ENCODE data around the gene CHTF18.
"Not testable (repeated sequence)": the region's sequence is repeated elsewhere in the genome, so short reads cannot be mapped to it uniquely, and the experiment has no call there.

CHTF18 gene

DNA sequence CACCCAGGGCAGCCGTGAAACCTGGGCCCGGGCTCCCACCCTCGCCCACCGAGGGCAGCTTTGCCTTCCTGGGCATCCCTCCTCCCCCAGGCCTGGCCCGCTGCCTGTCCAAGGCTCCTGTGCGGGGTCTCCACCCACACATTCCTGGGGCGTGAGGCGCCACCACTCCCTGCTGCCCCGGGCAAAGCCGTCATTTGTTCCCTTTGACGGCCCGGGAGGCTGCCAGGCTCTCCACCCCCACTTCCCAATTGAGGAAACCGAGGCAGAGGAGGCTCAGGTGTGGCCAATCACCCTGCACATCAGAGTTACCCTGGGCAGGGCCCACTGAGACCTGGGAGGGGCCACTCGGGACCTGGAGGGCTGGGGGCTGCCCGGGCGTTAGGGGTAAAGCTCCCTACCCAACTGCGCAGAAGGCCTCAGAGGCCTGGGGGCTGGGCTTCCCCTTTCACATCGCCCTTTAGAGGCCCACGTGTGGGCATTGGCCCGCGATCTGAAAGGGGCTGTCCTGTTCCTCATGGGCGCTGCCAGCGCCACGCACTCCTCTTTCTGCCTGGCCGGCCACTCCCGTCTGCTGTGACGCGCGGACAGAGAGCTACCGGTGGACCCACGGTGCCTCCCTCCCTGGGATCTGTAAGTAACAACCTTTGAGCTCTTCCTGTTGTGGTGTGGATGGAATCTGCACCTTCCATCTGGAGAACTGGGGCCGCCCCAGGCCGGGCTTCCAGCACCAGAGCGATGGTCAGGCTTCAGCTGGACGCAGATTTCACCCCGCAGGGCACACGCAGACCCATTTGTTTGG, 27.7 kb upstream of the CHTF18 start, which contains the start of gene MSLN:
MSLN (plus strand) TSS at position 190 of the 799 bp plus-strand sequence. CDS start 1,947 bp downstream, outside the sequence.
- DNase-seq: no peak

DNA sequence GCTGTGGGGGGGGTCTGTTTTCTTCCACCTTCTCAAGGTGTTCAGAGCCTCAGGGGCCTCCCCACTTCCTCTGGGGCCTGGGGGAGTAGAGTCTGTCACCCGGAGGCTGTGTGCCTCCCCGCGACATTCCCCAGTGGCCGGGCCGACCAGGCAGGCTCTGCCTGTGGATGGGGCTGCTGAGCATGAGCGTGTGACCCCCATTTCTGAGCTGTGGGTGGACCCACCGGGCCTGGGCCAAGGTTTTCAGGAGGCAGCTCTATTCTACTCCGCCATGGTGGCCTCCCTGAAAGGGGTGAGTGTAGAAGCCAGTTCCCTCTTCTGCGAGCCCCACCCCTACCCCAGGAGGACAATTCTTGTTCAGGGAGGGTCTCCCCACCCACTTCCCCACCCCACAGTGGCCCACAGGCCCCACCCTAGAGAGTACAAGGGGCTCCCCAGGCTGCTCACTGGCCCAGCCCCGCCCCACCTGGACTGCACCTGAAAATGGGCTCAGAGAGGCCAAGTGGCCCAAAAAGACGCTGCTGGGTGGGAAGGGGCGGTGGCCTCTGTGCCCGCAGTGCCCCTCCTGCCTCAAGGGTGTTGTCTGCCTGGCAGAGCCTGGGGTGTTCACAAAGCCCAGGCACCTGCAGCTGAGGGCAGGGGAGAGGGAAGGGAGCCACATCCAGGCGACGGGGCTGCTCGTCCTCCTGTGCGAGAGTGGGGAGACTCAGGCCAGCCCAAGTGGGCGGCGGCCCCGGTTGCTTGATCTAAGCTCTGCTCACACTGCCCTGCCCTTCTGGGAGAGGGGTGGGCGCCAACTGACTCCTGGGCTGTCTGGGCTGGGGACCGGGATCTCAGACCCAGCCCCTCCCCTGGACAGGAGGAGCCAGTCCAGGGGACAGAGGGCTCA, 26.6 kb upstream of the CHTF18 start:
- no peak for DNase-seq

DNA sequence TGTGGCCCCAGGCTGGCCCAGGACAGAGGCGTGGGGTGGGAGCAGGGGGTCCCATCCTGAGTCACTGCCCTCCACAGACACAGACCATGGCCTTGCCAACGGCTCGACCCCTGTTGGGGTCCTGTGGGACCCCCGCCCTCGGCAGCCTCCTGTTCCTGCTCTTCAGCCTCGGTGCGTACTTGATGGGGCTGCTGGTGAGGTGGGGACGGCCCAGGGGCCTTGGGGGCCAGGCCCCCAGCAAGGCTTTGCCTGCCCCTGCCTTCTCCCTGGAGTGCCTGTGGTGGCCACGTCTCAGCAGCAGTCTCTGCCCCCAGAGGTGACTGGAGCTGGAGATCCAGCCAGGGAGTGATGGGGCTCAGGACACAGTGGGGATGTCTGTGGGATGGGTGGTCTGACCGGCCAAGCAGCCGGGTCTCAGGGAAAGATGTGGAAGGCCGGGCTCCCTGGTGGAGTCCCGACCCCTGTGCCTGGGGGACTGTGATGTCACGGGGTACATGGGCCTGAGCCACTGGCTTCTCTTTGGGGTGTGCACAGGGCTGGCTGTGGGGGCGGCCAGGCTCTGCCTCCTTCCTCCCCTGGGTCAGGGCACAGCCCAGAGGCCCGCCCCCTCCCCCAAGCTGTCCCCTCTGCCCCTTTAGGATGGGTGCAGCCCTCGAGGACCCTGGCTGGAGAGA, 25.7 kb upstream of the CHTF18 start:
- no peak for DNase-seq

DNA sequence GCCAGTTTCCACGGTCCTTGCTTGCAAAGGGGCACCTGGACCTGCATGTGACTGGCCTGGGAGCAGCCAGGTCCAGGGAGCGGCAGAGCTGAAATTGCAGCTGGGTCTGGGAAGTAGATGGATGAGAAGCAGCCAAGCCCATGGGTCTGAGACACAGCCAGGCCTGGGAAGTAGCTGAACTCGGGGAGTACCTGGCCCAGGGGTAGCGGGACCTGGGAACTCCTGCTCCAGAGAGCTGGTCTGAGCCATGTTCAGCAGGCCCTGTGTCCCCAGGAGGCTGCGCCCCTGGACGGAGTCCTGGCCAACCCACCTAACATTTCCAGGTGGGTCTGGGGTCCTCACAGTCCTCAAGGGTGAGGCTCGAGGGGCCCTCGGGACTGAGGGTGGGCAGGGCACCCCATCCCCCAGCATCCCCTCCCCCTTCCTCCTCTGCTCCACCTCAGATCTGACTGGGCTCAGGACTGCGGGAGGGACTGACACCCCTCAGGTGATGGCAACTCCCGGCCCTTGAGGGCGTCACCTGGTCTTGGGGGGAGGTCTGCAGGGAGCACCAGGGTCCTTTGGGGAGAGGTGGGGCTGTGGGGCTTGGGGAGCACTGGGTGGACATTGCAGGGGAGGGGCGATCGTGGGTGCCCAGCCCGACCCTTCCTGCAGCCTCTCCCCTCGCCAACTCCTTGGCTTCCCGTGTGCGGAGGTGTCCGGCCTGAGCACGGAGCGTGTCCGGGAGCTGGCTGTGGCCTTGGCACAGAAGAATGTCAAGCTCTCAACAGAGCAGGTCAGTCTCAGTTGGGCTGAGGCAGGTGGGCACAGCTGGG, 24.8 kb upstream of the CHTF18 start:
- no peak for DNase-seq

DNA sequence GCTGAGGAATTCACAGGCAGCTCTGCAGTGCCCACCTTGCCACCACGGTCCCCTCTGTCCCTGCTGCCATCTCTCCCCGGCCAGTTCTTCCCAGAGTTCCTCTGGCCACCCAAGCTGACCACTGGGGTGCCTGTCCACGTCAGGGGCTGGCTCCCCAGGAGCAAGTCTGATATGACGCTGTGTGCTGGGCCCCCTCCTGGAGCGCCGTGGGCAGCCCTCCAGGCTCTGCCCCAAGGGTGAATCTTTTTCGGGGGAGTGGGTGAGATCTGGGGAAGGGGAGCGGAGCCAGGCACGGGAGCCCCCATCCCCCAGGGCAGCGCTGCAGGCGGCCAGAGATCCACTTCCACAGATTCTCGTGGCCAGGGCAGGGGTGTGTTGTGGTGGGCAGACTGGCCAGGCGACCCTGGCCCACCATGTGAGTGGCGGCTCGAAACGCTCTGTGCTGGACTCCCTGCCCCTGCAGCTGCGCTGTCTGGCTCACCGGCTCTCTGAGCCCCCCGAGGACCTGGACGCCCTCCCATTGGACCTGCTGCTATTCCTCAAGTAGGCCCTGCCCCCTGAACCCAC, 24.2 kb upstream of the CHTF18 start:
- no peak for DNase-seq

DNA sequence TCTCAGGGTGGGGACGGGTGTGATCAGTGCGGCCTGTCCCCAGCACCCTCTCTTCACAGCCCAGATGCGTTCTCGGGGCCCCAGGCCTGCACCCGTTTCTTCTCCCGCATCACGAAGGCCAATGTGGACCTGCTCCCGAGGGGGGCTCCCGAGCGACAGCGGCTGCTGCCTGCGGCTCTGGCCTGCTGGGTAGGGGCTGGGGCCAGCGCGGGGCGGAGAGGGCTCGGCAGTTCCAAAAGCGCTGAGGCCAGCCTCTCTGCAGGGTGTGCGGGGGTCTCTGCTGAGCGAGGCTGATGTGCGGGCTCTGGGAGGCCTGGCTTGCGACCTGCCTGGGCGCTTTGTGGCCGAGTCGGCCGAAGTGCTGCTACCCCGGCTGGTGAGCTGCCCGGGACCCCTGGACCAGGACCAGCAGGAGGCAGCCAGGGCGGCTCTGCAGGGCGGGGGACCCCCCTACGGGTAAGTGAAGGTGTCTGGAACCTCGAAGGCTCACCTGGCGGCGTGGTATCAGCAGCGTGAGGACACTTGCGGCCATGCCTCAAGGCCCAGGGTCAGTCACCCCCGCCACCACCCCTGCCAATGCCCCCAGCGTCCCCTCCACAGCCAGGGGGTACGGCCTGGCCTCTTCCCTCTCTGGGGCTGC, 23.5 kb upstream of the CHTF18 start:
- DNase-seq: no peak

DNA sequence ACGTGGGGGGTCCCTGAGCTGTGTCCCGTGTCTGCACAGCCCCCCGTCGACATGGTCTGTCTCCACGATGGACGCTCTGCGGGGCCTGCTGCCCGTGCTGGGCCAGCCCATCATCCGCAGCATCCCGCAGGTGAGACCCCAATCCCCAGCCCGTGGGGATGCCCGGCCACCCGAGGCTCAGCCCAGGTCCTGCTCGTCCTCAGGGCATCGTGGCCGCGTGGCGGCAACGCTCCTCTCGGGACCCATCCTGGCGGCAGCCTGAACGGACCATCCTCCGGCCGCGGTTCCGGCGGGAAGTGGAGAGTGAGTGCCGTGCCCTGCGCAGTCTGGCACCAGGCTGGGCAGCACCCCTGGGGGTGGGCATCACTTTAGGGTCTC, 22.9 kb upstream of the CHTF18 start:
- DNase-seq: no peak

DNA sequence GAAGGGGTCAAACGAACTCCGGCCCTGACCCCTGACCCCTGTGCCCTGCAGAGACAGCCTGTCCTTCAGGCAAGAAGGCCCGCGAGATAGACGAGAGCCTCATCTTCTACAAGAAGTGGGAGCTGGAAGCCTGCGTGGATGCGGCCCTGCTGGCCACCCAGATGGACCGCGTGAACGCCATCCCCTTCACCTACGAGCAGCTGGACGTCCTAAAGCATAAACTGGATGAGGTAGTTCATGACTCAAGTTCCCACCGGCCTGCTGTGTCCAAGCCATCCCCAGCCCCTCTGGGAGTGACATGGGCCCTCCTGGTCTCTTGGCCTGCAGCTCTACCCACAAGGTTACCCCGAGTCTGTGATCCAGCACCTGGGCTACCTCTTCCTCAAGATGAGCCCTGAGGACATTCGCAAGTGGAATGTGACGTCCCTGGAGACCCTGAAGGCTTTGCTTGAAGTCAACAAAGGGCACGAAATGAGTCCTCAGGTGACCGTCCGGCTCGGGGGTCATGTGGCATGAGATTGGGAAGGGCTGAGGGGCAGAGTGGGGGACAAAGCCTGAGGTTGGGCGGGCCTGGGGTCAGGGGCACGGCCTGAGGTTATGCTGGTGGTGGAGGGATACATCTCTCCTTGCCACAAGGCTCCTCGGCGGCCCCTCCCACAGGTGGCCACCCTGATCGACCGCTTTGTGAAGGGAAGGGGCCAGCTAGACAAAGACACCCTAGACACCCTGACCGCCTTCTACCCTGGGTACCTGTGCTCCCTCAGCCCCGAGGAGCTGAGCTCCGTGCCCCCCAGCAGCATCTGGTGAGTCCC, 22.2 kb upstream of the CHTF18 start:
- no peak for DNase-seq

DNA sequence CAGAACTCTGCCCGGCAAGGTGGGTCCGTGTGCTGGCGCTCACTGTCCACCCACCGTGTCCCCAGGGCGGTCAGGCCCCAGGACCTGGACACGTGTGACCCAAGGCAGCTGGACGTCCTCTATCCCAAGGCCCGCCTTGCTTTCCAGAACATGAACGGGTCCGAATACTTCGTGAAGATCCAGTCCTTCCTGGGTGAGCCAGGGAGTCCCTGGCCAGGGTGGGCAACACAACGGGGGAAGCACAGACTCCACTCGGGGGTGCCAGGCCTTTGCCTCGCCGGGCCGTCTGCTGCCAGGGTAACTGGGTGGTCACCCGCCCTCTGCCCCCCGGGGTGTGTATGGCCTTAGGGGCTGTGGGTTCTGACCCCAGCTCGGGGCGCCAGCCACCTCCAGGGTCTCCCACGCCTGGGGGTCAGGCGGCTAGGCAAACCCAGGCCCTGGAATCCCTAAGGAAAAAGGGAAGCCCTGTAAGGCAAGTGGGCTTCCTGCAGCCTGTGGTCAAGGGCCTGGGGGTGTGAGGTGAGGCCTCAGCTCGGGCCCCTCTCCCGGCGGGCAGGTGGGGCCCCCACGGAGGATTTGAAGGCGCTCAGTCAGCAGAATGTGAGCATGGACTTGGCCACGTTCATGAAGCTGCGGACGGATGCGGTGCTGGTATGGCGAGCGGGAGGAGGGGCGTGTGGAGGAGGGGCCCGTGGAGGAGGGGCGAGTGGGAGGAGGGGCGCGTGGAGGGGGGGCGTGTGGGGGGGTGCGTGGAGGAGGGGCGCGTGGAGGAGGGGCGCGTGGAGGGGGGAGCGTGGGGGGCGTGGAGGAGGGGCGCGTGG, 21.4 kb upstream of the CHTF18 start:
- no peak for DNase-seq

DNA sequence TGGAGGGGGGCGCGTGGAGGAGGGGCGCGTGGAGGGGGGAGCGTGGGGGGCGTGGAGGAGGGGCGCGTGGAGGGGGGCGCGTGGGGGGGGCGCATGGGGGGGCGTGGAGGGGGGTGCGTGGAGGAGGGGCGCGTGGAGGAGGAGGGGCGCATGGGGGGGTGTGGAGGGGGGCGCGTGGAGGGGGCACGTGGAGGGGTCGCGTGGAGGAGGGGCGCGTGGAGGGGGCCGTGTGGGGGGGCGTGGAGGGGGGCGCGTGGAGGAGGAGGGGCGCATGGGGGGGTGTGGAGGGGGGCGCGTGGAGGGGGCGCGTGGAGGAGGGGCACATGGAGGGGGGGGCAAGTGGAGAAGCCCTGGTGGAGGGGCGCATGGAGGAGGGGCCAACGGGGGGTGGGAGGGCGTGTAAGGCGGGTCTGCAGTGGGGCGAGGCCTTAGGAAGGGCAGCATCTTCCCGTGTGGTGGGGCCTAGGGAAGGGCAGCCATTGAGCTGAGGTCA, 20.6 kb upstream of the CHTF18 start:
- no peak for DNase-seq

DNA sequence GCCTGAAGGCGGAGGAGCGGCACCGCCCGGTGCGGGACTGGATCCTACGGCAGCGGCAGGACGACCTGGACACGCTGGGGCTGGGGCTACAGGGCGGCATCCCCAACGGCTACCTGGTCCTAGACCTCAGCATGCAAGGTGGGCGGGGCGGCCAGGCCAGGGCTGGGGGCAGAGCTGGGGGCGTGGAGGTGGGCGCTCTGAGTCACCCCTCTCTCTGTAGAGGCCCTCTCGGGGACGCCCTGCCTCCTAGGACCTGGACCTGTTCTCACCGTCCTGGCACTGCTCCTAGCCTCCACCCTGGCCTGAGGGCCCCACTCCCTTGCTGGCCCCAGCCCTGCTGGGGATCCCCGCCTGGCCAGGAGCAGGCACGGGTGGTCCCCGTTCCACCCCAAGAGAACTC, 20.0 kb upstream of the CHTF18 start:
- DNase-seq: no peak

DNA sequence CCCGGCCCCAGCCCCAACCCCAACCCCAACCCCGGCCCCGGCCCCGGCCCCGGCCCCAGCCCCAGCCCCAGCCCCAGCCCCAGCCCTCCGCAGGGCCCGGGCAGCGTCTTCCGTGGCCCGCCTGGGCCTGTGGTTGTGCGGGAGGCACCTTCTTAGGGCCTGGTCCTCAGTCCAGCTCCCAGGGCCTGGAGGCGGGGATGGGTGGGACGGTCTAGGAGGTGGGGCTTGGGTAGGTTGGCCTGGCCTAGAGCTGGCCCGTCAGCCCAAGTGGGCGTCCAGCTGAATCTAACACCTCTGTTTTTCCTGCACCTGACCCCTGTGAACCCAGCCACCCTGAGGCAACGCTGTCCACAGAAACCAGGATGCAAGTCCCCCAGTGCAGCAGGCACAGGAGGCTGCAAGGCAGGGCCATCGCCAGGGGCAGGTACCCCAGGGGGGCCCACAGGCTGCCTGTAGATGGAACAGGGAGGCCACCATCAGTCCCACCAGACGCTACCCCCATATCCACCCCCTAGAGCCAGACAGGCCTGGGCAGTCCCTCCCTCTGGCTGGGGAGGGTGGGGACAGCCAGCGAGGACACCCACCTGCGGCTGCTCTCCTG, 19.1 kb upstream of the CHTF18 start:
- DNase-seq: no peak

DNA sequence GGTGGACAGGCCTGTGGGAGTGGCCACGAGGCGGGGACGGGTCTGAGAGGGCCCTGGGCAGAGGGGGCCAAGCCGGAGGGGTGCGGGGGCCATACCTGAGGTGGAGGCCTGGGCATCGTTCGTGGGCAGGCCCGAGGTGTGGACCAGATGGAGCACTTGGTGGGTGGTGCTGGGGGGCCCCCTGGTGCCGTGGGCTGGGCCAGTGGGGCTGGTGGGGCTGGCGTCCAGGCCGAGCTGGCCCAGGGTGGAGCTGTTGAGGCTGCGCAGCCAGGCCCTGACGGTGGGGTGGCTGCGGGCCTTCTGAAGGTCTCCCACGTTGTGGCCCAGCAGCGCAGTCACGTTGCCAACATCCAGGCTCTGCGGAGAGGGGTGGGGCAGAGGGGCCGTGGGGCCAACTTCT, 18.5 kb upstream of the CHTF18 start:
- DNase-seq: no peak

DNA sequence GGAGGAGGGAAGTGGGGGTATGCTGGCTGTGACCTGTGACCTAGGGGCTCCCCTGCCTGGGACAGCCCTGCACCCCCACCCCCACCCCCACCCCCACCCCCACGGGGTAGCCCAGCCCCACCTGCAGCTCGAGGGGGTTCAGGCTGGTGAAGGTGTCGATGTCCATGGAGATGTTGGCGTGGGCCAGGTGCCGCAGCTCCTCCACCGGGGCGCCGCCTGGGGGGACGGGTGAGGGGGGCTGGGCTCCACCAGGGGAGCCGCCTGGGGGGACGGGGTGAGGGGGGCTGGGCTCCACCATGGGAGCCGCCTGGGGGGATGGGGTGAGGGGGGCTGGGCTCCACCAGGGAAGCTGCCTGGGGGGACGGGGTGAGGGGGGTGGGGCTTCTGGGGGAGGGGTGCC, 18.0 kb upstream of the CHTF18 start:
- DNase-seq: no peak

DNA sequence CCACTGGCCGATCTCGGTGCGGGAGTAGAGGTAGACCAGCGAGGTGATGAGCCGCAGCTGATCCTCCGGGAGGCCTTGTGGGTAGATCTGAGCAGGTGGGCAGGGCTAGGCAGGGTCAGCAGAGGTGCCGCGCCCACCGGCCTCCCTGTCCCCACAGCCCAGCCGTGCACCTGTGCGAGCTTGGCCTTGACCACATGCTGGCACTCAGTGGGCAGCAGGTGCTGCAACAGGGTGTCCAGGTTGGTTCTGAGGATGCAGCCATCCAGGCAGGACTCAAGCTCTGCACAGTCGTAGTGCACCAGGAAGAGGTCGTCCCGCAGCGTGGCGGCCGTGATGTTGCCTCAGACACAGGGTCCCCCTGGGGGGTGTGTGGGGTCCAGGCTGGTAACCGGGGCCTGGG, 15.5 kb upstream of the CHTF18 start:
- no peak for DNase-seq

DNA sequence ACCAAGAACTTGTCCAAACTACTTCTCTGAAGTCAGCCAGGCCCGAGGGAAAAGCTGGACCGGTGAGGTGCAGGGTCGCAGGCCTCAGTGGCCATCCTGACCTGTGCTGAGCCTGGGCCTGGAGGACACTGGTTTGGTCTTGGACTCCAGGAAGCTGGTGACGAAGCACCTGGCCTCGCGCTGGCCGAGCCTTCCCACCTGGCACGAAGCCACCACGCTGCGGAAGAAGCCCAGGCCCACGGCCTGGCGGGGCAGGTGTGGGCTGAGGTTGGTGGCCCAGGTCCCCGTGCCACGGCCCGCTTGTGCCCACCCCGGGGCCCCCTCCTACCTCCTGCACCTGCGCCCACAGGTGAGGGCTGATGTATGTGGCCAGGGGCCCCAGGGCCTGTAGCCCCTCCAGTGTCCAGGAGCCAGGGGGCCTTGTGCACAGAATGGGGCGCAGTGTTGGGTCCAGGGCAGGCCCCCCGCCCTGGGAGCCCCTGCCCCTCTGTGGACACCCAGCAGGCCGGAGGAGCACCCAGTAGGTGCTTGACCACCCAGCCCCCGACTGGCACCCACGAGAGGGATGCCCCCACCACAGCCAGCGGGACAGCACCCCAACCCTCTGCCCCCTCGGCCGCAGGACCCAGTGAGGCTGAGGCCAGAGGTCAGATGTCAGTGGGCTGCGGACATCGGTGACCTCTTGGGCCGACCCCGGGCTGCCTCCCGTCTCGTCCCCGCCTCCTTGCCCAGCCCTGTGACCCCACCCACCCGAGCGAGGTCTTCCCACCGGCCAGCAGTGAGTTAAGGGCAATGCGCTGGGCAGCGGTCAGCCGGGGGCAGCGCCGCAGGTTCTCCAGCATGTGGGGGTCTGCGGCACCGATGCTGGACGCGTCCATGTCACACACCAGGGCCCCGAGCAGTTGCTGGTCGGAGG, 14.1 kb upstream of the CHTF18 start:
- DNase-seq: no peak

DNA sequence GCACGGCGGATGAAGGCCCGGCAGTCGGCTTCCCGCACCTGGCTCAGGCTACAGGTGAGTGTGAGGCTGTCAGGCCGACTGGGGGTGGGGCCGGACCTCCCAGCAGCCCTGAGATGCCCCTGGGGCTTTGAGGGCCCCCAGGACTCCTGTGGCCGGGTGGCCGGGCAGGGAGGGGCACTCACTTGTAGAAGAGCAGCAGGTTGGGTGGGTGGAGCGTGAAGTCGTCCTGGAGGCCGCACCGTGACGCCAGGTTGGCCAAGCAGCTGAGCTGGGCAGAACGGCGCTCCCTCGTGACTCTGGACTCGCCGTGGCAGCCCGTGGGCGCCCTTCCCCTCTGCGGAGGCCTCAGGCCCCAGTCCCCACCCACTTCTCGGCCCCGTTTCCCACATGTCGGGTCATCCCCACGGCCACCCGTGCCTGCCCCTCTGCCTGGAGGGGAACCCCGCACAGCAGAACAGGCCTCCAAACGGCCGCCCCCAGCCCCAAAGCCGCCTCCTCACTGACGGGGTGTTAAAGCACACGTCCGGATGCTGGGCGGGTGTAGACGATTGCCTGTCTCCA, 13.1 kb upstream of the CHTF18 start:
- no peak for DNase-seq

DNA sequence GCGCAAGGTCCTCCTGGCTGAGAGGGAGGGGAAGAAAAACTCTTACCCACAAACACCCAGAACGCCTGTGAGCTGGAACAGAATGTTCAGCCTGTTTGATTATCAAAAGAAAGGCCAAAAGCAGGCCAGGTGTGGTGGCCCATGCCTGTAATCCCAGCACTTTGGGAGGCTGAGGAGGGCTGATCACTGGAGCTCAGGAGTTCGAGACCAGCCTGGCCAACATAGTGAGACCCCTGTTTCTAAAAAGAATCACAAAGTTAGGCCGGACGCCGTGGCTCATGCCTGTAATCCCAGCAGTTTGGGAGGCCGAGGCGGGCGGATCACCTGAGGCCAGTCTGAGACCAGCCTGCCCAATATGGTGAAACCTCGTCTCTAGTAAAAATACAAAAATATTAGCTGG, 12.1 kb upstream of the CHTF18 start:
- DNase-seq: not testable (repeated sequence)

Data from NCI-H1436 treated with DMSO at 0.1 percent for 48 hours (cell line).